ENCODE results near the gene ATP11B.
"Not testable (repeated sequence)": the region's sequence is repeated elsewhere in the genome, so short reads cannot be mapped to it uniquely, and the experiment has no call there.

ATP11B gene

GRCh38 chr3:182837855-182838454 is 44.7 kb downstream of the ATP11B start:
- no peak for DNase-seq (ENCODE audit: low read depth)

GRCh38 chr3:182843478-182843877 is 50.2 kb downstream of the ATP11B start:
- no peak for DNase-seq (ENCODE audit: low read depth)

DNA sequence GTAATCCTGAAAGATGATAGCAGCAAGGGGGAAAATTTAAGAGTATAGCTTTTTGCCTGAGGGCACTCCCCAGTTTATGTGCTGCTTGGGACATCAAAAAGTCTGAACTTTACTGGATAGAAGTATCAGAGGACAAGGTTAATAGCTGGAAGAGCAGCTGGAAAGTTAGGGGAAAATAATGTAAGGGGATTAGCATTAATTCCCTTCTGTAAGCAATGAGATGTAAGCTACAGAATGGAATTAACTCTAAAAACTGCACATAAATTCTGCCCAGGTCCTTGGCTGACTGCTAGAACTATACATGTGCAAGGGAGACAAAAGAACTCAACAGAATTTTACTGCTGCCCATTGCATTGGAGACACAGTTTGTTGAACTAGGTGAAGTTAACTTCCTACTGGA is 55.6 kb downstream of the ATP11B start:
- DNase-seq (ENCODE audit: low read depth): no peak

GRCh38 chr3:182855076-182855475 is 61.8 kb downstream of the ATP11B start:
- DNase-seq (ENCODE audit: low read depth): no peak

DNA sequence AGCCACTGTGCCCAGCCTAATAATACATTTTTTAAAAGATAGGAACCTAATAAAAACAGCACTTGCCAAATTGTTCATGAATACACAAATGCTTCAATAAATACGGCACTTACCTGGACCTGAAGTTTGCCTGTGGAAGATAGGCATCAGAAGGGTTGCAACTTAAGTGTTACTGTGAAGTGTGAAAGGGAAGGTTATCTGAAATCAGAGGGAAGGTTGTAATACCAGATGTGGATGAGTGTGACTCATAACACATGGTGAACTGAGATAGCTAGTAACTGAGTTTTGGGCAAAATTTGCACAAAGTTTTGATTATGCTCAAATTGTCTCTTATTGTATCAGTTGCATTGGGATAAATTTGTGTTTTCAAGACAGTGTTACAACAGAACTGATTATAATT is 68.0 kb downstream of the ATP11B start:
- DNase-seq (ENCODE audit: low read depth): no peak

DNA sequence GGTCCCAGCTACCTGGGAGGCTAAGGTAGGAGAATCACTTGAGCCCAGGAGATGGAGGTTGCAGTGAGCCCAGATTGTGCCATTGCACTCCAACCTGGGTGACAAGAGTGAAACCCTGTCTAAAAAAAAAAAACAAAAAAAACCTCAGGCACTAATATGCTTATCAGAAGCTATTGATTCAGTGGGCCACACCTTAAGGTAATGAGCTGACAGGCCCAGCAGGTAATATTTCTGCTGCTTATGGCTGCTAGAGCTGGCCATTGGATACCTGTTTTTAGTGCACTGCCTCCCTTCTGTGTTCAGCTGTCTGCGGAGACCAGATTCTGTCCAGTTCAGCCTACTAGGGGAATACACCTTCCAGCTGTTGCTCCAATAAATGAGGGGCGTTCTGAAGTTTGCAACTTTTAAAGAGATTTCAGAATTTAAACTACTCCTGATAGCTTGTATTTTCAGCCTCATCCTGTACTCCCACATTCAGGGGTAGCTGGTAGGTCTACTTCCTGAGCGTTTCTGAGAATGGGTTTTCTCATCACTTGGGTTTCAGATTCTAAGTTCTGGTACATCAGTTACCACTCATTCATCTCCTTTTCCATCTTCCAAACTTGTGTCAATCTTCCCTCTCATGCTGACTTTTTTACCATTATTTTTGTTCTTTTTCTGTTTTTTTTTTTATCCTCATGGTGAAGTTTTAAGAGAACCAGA is 69.0 kb downstream of the ATP11B start:
- no peak for DNase-seq (ENCODE audit: low read depth)

DNA sequence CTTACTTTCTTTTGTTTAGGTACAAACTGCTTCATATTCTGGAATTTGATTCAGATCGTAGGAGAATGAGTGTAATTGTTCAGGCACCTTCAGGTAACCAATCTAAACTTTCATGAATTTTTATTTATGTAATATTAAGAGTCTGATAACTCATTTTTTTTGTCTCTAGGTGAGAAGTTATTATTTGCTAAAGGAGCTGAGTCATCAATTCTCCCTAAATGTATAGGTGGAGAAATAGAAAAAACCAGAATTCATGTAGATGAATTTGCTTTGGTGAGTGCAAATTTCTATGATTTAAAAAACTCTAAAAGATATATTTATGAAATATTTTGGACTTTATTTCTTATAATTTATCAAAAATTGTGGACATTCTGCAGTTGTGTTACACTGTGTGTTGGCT is 75.8 kb downstream of the ATP11B start:
- DNase-seq (ENCODE audit: low read depth): no peak

- DNase-seq (ENCODE audit: low read depth): not testable (repeated sequence)
Measured at GRCh38 chr3:182870917-182871316, 77.6 kb downstream of the ATP11B start.

DNA sequence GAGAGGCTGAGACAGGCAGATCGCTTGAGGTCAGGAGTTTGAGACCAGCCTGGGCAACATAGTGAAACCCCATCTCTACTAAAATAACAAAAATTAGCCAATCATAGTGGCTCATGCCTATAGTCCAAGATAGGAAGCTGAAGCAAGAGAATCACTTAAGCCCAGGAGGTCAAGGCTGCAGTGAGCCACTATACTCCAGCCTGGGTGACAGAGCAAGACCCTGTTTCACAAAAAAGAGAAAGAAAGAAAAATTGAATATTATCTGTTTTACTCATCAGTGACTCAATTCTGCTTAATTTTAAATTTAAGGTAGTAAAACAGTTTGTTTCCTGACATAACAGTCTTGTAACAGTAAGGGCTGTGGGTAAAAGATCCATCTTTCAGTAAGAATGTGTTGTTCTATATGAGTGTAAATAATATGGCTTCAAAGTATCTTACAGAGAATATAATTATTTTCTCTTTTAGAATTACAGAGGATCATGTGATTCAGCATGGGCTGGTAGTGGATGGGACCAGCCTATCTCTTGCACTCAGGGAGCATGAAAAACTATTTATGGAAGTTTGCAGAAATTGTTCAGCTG is 85.8 kb downstream of the ATP11B start:
- no peak for DNase-seq (ENCODE audit: low read depth)

DNA sequence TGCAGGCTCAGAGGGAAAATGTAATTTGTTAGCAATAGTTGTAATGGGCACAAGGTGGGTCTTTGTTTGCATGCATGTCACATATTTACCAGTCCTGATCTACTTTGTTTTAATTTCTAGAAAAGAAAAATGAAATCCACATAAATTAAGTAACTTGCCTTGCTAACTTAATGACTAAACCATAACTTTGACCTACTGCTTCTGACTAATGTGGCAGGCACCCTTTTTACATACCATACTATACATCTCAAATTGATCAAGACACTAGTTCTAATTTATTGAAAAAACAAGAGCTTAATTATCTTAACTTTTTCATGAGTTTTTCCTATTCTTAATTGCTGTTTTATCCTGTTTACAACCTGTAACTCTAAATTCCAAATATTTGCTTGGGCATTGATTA is 93.2 kb downstream of the ATP11B start:
- DNase-seq (ENCODE audit: low read depth): no peak

DNA sequence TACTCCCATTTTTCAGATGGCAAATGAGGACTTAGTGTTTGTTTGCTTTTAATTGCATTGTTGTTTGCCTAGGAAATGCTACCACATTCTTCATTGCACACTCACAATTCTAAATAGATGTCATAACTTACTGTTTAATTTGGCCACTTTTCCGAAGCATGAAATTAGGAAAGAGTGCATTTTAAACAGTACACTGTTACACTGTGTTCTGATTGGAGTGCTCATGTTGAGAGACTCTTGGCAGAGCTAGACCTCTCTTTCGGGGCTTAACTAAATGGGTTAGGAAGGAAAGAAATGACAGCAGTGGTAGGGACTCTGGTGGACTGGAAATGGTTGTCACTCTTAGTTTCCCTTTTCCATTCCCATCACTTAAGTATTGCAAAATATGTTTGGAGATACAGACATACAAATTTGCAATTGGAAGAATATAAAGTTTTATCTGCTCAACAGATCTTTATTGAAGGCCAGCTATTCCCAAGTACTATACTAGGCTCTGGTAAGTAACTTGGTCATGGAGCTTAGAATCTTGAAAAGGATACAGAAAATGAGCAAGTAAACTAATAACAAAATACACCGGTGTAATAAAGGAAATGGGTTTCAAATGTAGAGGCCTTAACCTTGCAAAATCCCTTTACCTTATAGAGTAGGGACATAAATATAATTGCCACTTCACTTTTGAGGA is 96.8 kb downstream of the ATP11B start:
- DNase-seq (ENCODE audit: low read depth): no peak

DNA sequence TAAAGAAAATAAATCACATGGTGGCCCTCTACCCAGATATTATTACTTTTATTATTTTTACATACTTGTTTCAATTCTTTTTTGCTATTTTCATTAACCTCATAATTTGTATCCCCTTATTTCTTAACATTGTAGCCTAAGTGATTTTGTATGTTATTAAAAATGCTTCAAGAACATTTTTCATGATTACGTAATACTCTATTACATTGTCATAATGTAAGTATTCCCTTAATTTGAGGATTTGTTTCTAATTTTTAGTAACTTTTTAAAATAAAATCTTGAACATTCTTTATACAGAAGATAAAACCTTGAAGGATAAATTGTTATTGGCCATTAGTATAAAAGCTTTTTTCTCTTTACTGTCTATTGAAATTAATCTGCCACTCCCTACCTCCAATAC is 98.1 kb downstream of the ATP11B start:
- no peak for DNase-seq (ENCODE audit: low read depth)

GRCh38 chr3:182892226-182892625 is 98.9 kb downstream of the ATP11B start:
- DNase-seq (ENCODE audit: low read depth): no peak

DNA sequence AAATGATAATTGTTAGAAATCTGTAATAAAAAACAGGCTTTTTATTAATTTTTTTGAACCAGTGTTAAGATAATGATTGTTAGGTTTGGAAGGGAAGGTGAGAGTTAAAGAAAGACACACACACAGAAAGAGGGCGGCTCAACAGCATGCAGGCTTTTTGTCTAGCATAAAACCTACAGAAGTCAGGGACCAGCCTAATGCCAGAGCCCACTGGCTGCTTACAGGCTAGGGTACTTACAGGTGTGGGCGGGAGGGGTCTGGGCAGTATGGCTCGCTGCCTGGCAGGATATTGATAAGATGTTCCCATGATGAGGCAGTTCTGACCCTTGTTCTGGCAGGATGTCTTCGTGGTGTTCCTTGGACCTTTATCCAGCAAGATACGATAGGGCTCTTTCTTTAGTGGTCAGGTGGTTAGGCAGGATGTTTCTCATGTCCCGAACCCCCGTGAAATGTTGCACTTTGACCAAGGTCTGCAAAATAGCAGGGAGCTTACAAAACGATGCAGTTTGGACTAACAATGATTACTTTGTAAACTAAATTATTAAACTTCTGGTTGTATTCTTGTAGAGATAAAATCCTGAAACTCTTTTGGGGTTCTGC is 102.3 kb downstream of the ATP11B start:
- DNase-seq (ENCODE audit: low read depth): no peak

DNA sequence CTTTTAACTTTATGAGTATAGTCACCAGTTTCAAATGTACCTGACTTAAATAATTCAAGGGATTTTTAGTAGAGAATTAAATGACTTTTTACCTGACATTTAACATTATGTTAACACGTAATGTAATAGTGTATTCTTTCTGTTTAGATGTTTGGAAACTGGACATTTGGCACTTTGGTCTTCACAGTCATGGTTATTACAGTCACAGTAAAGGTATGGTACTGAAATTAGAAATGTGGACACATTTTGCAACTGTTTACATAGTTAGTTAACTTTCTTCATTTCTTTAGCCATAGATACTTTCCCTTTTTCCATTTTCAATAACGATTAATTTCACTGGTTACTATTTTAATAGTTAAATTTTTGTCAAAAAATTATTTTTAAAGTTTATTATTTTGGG is 103.2 kb downstream of the ATP11B start:
- DNase-seq (ENCODE audit: low read depth): no peak

DNA sequence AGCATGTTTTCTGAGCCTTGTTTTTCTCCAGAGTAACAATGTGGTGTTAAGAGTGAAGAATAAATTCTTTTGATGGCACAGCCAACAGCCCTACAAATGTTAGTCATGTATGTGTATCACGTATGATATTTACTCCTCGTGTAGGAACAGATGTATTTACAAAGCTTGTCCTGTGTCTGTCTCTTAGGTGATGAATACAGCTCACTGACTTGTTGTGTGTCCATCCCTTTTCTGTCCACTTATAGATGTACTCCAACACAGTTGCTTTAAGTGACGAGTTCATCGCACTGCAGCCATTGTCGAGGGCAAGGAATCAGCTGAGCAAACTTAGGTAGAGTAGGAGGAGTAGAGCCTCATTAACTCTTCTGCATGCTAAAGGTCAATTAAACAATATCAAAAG is 108.9 kb downstream of the ATP11B start:
- no peak for DNase-seq (ENCODE audit: low read depth)

DNA sequence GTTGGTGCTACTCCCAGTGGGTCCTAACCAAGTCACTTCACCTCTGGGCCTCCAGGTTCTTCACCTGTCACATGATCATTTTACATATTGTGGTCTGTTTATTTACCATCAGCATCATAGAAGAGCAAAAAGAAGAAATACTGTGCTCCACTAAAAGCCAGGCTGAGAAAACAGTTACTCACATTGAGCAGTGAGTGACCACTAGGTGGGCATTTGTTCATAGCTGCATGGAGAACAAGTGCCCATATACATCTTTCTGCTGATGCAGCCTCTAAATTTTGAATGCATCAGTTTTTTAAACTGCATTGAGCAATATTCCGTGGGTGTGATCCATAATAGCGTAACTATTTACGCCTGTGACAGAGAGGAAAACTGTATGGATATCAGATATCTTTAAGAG is 110.9 kb downstream of the ATP11B start:
- DNase-seq (ENCODE audit: low read depth): no peak

DNA sequence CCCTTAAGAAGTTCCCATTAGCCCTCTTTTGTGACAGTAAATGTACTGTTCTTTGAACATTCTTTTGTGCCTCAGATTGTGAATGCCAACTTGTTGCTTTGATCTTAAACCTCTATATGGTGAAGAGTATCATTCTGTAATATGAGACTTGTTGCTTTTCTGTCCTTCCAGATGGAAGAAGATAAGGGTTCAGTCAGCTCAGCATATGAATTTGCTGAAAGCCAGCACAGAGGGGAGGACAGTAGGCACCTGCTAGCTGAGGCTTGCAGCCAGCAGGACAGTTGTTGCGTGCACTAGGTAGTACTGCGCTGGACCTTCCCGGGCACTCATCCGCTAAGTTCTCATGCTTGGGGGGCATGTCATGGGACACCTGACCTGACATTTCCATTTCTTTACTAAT is 112.3 kb downstream of the ATP11B start:
- no peak for DNase-seq (ENCODE audit: low read depth)

DNA sequence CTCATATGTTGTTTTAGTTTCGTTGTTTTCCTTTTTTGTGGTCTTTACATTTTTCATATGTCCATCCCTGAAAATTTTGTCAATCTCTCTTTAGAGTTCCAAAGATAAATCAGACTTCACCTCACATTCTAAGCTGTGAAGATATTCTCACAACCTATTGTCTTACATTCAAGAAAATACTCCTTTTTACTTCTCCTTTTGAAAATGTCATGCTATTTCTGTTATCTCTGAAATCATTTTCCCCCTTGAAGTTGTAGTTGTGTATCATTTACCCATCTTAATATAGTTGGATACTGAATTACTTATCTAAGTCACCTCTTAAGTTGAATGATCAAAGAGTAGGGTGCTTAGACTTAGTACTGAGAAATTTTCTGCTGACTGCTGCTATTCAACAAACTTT is 112.7 kb downstream of the ATP11B start:
- no peak for DNase-seq (ENCODE audit: low read depth)

DNA sequence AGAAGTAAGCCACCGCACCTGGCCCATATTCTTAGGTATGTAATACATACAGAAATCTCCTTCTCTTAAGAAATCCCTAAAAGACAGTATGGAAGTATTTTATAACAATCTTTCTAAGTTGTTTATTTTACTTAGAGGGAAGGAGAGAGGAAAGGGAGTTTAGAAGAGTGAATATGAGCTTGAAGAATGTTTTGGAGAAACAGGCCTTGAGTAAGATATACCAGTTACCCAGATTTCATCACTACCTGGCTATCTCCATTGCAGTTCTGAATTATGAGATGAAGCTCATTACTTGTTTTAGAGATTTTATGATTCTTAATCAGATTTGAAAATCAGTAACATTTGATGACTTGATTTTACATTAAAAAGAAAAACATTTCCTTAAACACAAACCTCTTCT is 115.2 kb downstream of the ATP11B start:
- no peak for DNase-seq (ENCODE audit: low read depth)

DNA sequence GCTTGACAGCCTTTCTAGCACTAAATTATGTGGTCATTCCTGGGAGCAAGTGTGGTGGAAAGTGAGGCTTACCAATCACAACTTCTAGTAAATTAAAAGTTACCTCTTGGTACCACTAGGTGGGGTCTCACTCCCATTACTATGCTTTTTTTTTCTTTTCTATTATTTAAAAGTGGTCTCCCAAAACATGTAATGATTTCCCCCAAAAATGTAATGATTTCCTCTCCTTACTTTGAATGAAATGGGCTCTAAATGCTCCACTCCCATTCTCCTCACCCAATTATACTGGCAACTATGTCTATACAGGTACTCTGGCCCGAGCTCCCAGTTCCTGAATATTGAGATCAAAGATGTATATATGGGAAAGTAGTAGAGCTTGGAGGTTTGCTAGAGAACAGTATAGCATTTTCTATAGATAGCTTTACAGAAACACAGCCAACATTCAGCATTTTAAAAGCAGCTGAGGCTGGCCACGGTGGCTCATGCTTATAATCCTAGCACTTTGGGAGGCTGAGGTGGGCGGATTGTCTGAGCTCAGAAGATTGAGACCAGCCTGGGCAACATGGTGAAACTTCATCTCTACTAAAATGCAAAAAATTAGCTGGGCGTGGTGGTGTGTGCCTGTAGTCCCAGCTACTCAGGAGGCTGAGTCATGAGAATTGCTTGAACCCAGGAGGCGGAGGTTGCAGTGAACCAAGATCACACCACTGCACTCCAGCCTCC is 116.2 kb downstream of the ATP11B start:
- DNase-seq (ENCODE audit: low read depth): no peak

All from CMK (cell line).